GM12878 (cell line): ENCODE data around the gene EFCAB8. TPM values are rescaled to one million over a fixed set of nuclear protein-coding genes. Genes with fewer than 3 reads are reported as not detected.

ENCODE experiments used
- ATAC-seq: fragments of 200-7000 bp; cut with Tn5 transposase; 3 replicates; pipeline ENCODE4 v1.9.1; 2020; ENCODE audit warnings: mild to moderate bottlenecking, moderate library complexity
- BruUV-seq: library from RNA; stranded (reverse); fragments of 400-500 nt; replicated peaks from 2 replicates; lab custom pipeline; 2021; lab: Mats Ljungman, UMichigan
- CTCF ChIA-PET: fragments of 300-600 bp; sonication (Branson Sonifier 250); formaldehyde crosslinking; extraction: SDS; loops from one replicate; lab custom pipeline; 2021; ENCODE audit warnings: inconsistent platforms; lab: Yijun Ruan, JAX
- POLR2A ChIA-PET: fragments of 350-600 bp; formaldehyde crosslinking; extraction: SDS; loops from one replicate; lab custom pipeline; 2021; ENCODE audit warnings: inconsistent platforms; lab: Charles Lee
- RAD21 ChIA-PET: fragments of 300-600 bp; sonication (Branson Sonifier 250); formaldehyde crosslinking; loops from one replicate; lab custom pipeline; 2023; ENCODE audit warnings: antibody characterized with exemption; ENCODE audit not compliant: unreplicated experiment; lab: Charles Lee
- SMC1A ChIA-PET: fragments of 300-600 bp; sonication (Branson Sonifier 250); formaldehyde crosslinking; loops from one replicate; lab custom pipeline; 2023; ENCODE audit not compliant: unreplicated experiment, uncharacterized antibody; lab: Charles Lee
- DNase-seq: peaks from one replicate; pipeline ENCODE4 v3.0.0-alpha.2; 2011; ENCODE audit warnings: low read depth, low spot score
- FAIRE-seq: peaks from 3 replicates; lab custom pipeline; 2011; peaks lifted over from hg19 to GRCh38; lab: Jason Lieb, UNC
- H2AFZ ChIP-seq: 2 replicates; pipeline ENCODE4 v1.6.0; 2011; ENCODE audit warnings: low read depth, low read length, control low read depth; ENCODE audit not compliant: control insufficient read depth
- H3K27ac ChIP-seq: 2 replicates; pipeline ENCODE4 v1.5.1; 2011; ENCODE audit warnings: control low read depth; ENCODE audit not compliant: control insufficient read depth, insufficient read depth
- H3K27me3 ChIP-seq, 2 experiments: replicated peaks in 1 of 2; 2 replicates each; pipeline versions ENCODE4 v1.6.0 to v1.6.1; 2011; ENCODE audit warnings: low read length in 1 of 2; ENCODE audit not compliant: control insufficient read depth in 2 of 2, insufficient read depth in 2 of 2
- H3K36me3 ChIP-seq, 2 experiments: 2 replicates each; pipeline ENCODE4 v1.5.1; 2011; ENCODE audit warnings: low read length in 1 of 2; ENCODE audit not compliant: control insufficient read depth in 2 of 2, insufficient read depth in 2 of 2
- H3K4me1 ChIP-seq: 2 replicates; pipeline ENCODE4 v1.6.1; 2011; ENCODE audit warnings: mild to moderate bottlenecking, low read length, moderate library complexity, mixed read lengths; ENCODE audit not compliant: control insufficient read depth, insufficient read depth
- H3K4me2 ChIP-seq: 2 replicates; pipeline ENCODE4 v1.6.0; 2011; ENCODE audit warnings: control low read depth; ENCODE audit not compliant: control insufficient read depth, insufficient read depth
- H3K4me3 ChIP-seq: fragments of 200-600 bp; sonication (generic); 2 replicates; pipeline ENCODE4 v1.5.1; 2016
- H3K79me2 ChIP-seq: 2 replicates; pipeline ENCODE4 v1.6.0; 2011; ENCODE audit warnings: low read length; ENCODE audit not compliant: control insufficient read depth, insufficient read depth
- H3K9ac ChIP-seq: 2 replicates; pipeline ENCODE4 v1.8.0; 2011; ENCODE audit warnings: low read length, control low read depth, mixed read lengths; ENCODE audit not compliant: control insufficient read depth, insufficient read depth
- H3K9me3 ChIP-seq: replicated peaks from 3 replicates; pipeline ENCODE4 v1.5.1; 2011; ENCODE audit warnings: mild to moderate bottlenecking, low read length; ENCODE audit not compliant: control insufficient read depth, insufficient read depth
- H4K20me1 ChIP-seq: 2 replicates; pipeline ENCODE4 v1.6.0; 2011; ENCODE audit not compliant: control insufficient read depth, insufficient read depth
- CBX3 ChIP-seq: fragments of 200-600 bp; sonication (generic); IDR thresholded peaks from 2 replicates; pipeline ENCODE4 v1.6.1; 2016; ENCODE audit warnings: low read depth, borderline replicate concordance
- CREM ChIP-seq: IDR thresholded peaks from 2 replicates; pipeline ENCODE4 v1.6.1; 2014; ENCODE audit warnings: antibody characterized with exemption, low read depth
- DPF2 ChIP-seq: fragments of 450-650 bp; IDR thresholded peaks from 2 replicates; pipeline ENCODE4 v1.6.1; 2017; ENCODE audit warnings: mild to moderate bottlenecking
- EED ChIP-seq: sonication (generic); IDR thresholded peaks from 2 replicates; pipeline ENCODE4 v1.6.1; 2016; ENCODE audit warnings: antibody characterized with exemption, low read depth
- EZH2 ChIP-seq: IDR thresholded peaks from 2 replicates; pipeline ENCODE4 v1.6.1; 2012; ENCODE audit warnings: low read depth, mild to moderate bottlenecking, control low read depth, inconsistent platforms, low read length, borderline replicate concordance; ENCODE audit not compliant: control insufficient read depth
- HSF1 ChIP-seq: fragments of 150-350 bp; IDR thresholded peaks from 2 replicates; pipeline ENCODE4 v1.6.1; 2014; ENCODE audit warnings: mild to moderate bottlenecking, low read depth, low read length
- KAT2A ChIP-seq: conservative IDR thresholded peaks from 2 replicates; pipeline ENCODE4 v1.6.1; 2011; ENCODE audit warnings: low read depth, low read length; ENCODE audit not compliant: control insufficient read depth
- MTA3 ChIP-seq: IDR thresholded peaks from 2 replicates; pipeline ENCODE4 v1.6.1; 2012; ENCODE audit warnings: low read length, inconsistent platforms, borderline replicate concordance
- RAD21 ChIP-seq: IDR thresholded peaks from 2 replicates; pipeline ENCODE4 v1.6.1; 2011; ENCODE audit warnings: mild to moderate bottlenecking, low read depth, low read length, moderate library complexity; ENCODE audit not compliant: insufficient read depth
- RFX5 ChIP-seq: IDR thresholded peaks from 2 replicates; pipeline ENCODE4 v1.6.1; 2011; ENCODE audit warnings: low read depth, low read length, improper control_type of control experiment
- TARDBP ChIP-seq: IDR thresholded peaks from 2 replicates; pipeline ENCODE4 v1.6.1; 2016; ENCODE audit warnings: borderline replicate concordance
- TCF3 ChIP-seq: IDR thresholded peaks from 2 replicates; pipeline ENCODE4 v1.6.1; 2012; ENCODE audit warnings: low read depth, mild to moderate bottlenecking, low read length, borderline replicate concordance; ENCODE audit not compliant: insufficient read depth
- ZBTB33 ChIP-seq: fragments of 450-650 bp; IDR thresholded peaks from 2 replicates; pipeline ENCODE4 v1.6.1; 2017; ENCODE audit warnings: mild to moderate bottlenecking
- WGBS: methylation state at CpG from one replicate; pipeline ENCODE4 v1.1.6; 2016; ENCODE audit warnings: low lambda C conversion rate; ENCODE audit not compliant: insufficient replicate concordance, insufficient coverage; ENCODE audit errors: missing lambda C conversion rate; 5-methylcytosine and 5-hydroxymethylcytosine counted together
- in situ Hi-C: fragments of 300-500 bp; cut with MboI; formaldehyde crosslinking; loops from 9 replicates; pipeline ENCODE4 v1.14.3; 2018; ENCODE audit warnings: mixed read lengths
- intact Hi-C: fragments of 100-400 bp; cut with micrococcal nuclease; formaldehyde crosslinking; loops from one replicate; pipeline ENCODE4 v1.14.2; 2022; ENCODE audit not compliant: unreplicated experiment
- polyA plus RNA-seq, 11 experiments: library from polyadenylated mRNA; depleted of rRNA in 4 of 11; unstranded in 6 of 11; stranded (reverse) in 5 of 11; fragments of >200 nt; fragmentation: Nextera tagmentation in 4 of 11; fragmentation: Illumina TruSeq in 1 of 11; extraction: Ambion mirVana in 4 of 11; extraction: Trizol in 1 of 11; gene quantifications; 1 replicate in 1 of 11; 2 replicates in 10 of 11; pipeline versions ENCODE4 v1.2.1 to v1.2.3, GENCODE V29; 2011 to 2016; ENCODE audit warnings: inconsistent platforms in 2 of 11, missing spikeins in 2 of 11, low read depth in 1 of 11
- total RNA-seq, 4 experiments: library from RNA; depleted of rRNA in 3 of 4; stranded (reverse); fragments of >200 nt in 3 of 4; fragmentation: Illumina TruSeq in 1 of 4; extraction: Trizol in 1 of 4; gene quantifications; 2 replicates each; pipeline versions ENCODE4 v1.2.1 to v1.2.3, GENCODE V29; 2013 to 2021

EFCAB8 gene
- total and polyA plus RNA-seq, 10 of the 15 experiments (the other 5 are each of a cell fraction or from before 2014, with no cell fraction given): 0.04 to 0.18 (median 0.06) TPM; not detected in 4

- no TSS peak for BruUV-seq
- Histone ChIP-seq H3K4me2 (no peak overlapping the region), H3K27ac (no peak overlapping the region), H4K20me1 (no peaks in the 10 kb centered on the region), H3K36me3 (peaks cover 25 to 47% of the 10 kb centered on the region in 2 experiments), H2AFZ (no peak overlapping the region), H3K4me1 (no peaks in the 10 kb centered on the region; the same call in 1 of the 2 replicates), H3K9ac (no peak overlapping the region), H3K27me3 (no peaks in the 10 kb centered on the region), H3K79me2 (peaks cover 9% of the 10 kb centered on the region), H3K4me3 (no peak overlapping the region), H3K9me3 (no peaks in the 10 kb centered on the region)
- no peak for FAIRE-seq
- no peak for ATAC-seq
- DNase-seq: no peak
- TF ChIP-seq MTA3: no peak
- TF ChIP-seq KAT2A: no peak
- TF ChIP-seq ZBTB33: no peak
- intact Hi-C loops: no loop called here
- ChIA-PET CTCF (interaction anchor here (1.2 kb wide), 1 partner anchor 9 kb away, joined by 3 read pairs; no protein-coding TSS in a partner anchor), RAD21 (no interaction called here), POLR2A (no interaction called here), SMC1A (no interaction called here)
- WGBS: 81% methylated on average over 7 of the region's 9 CpGs
- in situ Hi-C loops: no loop called here
Observed at GRCh38 chr20:32841174-32841573, 17.5 kb upstream of the EFCAB8 start.

GRCh38 chr20:32841632-32842031 is 17.1 kb upstream of the EFCAB8 start:
- H3K36me3 ChIP-seq: peaks cover 24 to 47% of the 10 kb centered on the region in 2 experiments
- SMC1A ChIA-PET: interaction anchor here (2.9 kb wide), 1 partner anchor 49 kb away, joined by 8 read pairs; no protein-coding TSS in a partner anchor
- CTCF ChIA-PET: interaction anchor here (1.1 to 1.4 kb wide), 3 partner anchors 9 to 52 kb away, joined by 3 to 4 read pairs (median 3); no protein-coding TSS in a partner anchor
- DNase-seq (no peak), ATAC-seq (no peak), FAIRE-seq (no peak)
- no peak overlapping the region for H3K27ac ChIP-seq
- no peaks in the 10 kb centered on the region for H3K27me3 ChIP-seq
- in situ Hi-C loops: no loop called here
- no peaks in the 10 kb centered on the region; the same call in 1 of the 2 replicates for H3K4me1 ChIP-seq
- no peak overlapping the region for H3K4me2 ChIP-seq
- RAD21 ChIA-PET: no interaction called here
- no peak overlapping the region for H3K9ac ChIP-seq
- H2AFZ ChIP-seq: no peak overlapping the region
- no TSS peak for BruUV-seq
- H3K4me3 ChIP-seq: no peak overlapping the region
- intact Hi-C loops: no loop called here
- POLR2A ChIA-PET: no interaction called here
- WGBS: 100% methylated on average over 2 of the region's 2 CpGs
- peaks cover 9% of the 10 kb centered on the region for H3K79me2 ChIP-seq
- no peaks in the 10 kb centered on the region for H3K9me3 ChIP-seq
- no peaks in the 10 kb centered on the region for H4K20me1 ChIP-seq
- TF ChIP-seq HSF1 (no peak), DPF2 (no peak), RAD21 (no peak), RFX5 (no peak), TARDBP (no peak), CREM (no peak), EZH2 (no peak), TCF3 (no peak), EED (no peak), CBX3 (no peak)
